VCaP (cell line): ENCODE results near the gene TOB1.

Experiments used
- H3K27ac ChIP-seq: fragments of 450-650 bp; 2 replicates; pipeline ENCODE4 v1.5.1; 2017
- TF ChIP-seq, protein P1 (sequence below): fragments of 450-650 bp; conservative IDR thresholded peaks from 2 replicates; pipeline ENCODE4 v1.5.1; 2017; ENCODE audit warnings: mild to moderate bottlenecking, moderate library complexity

The TOB1 gene

GRCh38 chr17:50858486-50859225 lies 7.5 kb downstream of the TOB1 start:
- TF ChIP-seq, protein P1, sequence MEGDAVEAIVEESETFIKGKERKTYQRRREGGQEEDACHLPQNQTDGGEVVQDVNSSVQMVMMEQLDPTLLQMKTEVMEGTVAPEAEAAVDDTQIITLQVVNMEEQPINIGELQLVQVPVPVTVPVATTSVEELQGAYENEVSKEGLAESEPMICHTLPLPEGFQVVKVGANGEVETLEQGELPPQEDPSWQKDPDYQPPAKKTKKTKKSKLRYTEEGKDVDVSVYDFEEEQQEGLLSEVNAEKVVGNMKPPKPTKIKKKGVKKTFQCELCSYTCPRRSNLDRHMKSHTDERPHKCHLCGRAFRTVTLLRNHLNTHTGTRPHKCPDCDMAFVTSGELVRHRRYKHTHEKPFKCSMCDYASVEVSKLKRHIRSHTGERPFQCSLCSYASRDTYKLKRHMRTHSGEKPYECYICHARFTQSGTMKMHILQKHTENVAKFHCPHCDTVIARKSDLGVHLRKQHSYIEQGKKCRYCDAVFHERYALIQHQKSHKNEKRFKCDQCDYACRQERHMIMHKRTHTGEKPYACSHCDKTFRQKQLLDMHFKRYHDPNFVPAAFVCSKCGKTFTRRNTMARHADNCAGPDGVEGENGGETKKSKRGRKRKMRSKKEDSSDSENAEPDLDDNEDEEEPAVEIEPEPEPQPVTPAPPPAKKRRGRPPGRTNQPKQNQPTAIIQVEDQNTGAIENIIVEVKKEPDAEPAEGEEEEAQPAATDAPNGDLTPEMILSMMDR = no peak
- no peak overlapping the region for H3K27ac ChIP-seq

- H3K27ac ChIP-seq = peak overlapping the region; percentile 5; the same call in 1 of the 2 replicates
- TF ChIP-seq, protein P1 = no peak
These were observed 9.7 kb downstream of the TOB1 start for GRCh38 chr17:50856431-50856830.

DNA sequence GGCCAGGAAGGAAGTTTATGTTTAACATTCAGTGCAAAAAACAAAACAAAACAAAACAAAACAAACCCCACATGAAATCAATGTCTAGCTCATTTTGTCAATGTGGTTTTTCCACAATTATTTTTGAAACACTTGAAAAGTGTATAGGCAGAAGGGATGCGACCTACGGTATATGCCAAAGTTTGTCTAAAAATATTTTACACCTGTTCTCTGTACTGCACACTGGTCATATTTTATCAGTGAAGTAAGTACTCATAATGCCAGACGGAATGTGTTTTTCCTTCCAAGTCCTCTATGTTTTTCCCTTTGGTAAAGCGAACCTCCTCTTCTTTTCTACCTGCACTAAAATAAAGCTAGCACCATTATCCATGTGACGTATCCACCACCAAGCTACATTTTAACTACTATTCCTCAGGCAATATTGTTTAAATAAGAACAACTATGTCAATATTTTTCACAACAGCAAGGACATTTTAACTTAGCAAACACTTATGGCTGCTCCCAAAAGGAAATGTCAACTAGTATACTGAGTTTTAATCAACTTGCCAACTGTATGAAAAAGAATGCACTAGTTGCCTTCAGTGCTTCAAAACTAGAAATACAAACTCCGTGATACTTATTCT lies 10.3 kb downstream of the TOB1 start:
- peak overlapping the region; percentile 5; the same call in 1 of the 2 replicates for H3K27ac ChIP-seq
- TF ChIP-seq, protein P1 = no peak

DNA sequence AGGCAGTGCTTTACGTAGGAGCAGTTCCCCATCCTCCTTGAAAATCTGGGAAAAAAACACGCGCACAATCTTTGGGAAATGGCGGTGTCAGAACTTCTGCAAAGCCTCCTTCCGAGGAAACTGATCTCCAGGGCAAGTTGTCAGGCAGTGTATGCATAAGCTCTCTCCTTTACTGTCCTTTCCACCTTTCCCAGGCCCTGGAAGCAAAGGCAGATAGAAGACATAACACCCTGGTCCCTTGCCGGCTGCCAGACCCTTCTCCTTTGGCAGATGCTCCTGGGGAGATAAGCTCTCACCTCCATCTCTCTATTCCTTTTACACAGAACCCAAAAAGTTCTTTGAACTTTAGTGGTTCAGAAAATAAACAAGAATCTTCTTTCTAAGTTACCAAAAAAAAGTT lies 12.4 kb downstream of the TOB1 start:
- no peak overlapping the region for H3K27ac ChIP-seq
- TF ChIP-seq, protein P1 = no peak

GRCh38 chr17:50853015-50853615 lies 13.0 kb downstream of the TOB1 start:
- no peak overlapping the region for H3K27ac ChIP-seq
- TF ChIP-seq, protein P1 = no peak

- TF ChIP-seq, protein P1 = no peak
- H3K27ac ChIP-seq = no peak overlapping the region
These were observed 15.5 kb downstream of the TOB1 start for GRCh38 chr17:50850640-50851039.

GRCh38 chr17:50848711-50849110 lies 17.4 kb downstream of the TOB1 start:
- no peak overlapping the region for H3K27ac ChIP-seq
- TF ChIP-seq, protein P1 = no peak
